ENCODE data around the gene DUSP1. TPM values are rescaled to one million over a fixed set of nuclear protein-coding genes. Genes with fewer than 3 reads are reported as not detected.

Gene DUSP1
- total RNA-seq, 1 donor from 2014 or later: 40.7 TPM

- H3K4me3 Mint-ChIP-seq (ENCODE audit: low read depth): no peak overlapping the region
Observed at GRCh38 chr5:172748341-172748843, 22.6 kb downstream of the DUSP1 start.

GRCh38 chr5:172747471-172747870 lies 23.5 kb downstream of the DUSP1 start:
- H3K36me3 Mint-ChIP-seq (ENCODE audit: insufficient read depth): peaks cover 3% of the 10 kb centered on the region

More at GRCh38 chr5:172748341-172748843, 22.6 kb downstream of the DUSP1 start:
- no peak for DNase-seq (ENCODE audit: low spot score, unreplicated experiment)
- Mint-ChIP-seq H3K9me3 (ENCODE audit: low read depth) (peaks cover 8% of the 10 kb centered on the region), H3K27ac (peak overlapping the region; percentile 61), H3K4me1 (ENCODE audit: low read depth) (peaks cover 7% of the 10 kb centered on the region), H3K27me3 (peaks cover 12% of the 10 kb centered on the region), H3K36me3 (ENCODE audit: insufficient read depth) (peaks cover 3% of the 10 kb centered on the region)
- no peak for TF ChIP-seq CTCF (IDR thresholded peaks at IDR 0.05; ENCODE audit: unreplicated experiment)

GRCh38 chr5:172746725-172747124 lies 24.3 kb downstream of the DUSP1 start:
- Mint-ChIP-seq H3K4me1 (ENCODE audit: low read depth) (peaks cover 7% of the 10 kb centered on the region), H3K36me3 (ENCODE audit: insufficient read depth) (peaks cover 3% of the 10 kb centered on the region), H3K9me3 (ENCODE audit: low read depth) (peaks cover 8% of the 10 kb centered on the region), H3K27me3 (peaks cover 12% of the 10 kb centered on the region), H3K4me3 (ENCODE audit: low read depth) (no peak overlapping the region), H3K27ac (no peak overlapping the region)
- no peak for DNase-seq (ENCODE audit: low spot score, unreplicated experiment)
- TF ChIP-seq CTCF (IDR thresholded peaks at IDR 0.05; ENCODE audit: unreplicated experiment): no peak

More at GRCh38 chr5:172747471-172747870, 23.5 kb downstream of the DUSP1 start:
- DNase-seq (ENCODE audit: low spot score, unreplicated experiment): no peak
- no peak for TF ChIP-seq CTCF (IDR thresholded peaks at IDR 0.05; ENCODE audit: unreplicated experiment)
- H3K27ac Mint-ChIP-seq: no peak overlapping the region
- peaks cover 7% of the 10 kb centered on the region for H3K4me1 Mint-ChIP-seq (ENCODE audit: low read depth)
- H3K27me3 Mint-ChIP-seq: peaks cover 12% of the 10 kb centered on the region
- no peak overlapping the region for H3K4me3 Mint-ChIP-seq (ENCODE audit: low read depth)
- peaks cover 8% of the 10 kb centered on the region for H3K9me3 Mint-ChIP-seq (ENCODE audit: low read depth)

GRCh38 chr5:172745838-172746237 lies 25.2 kb downstream of the DUSP1 start:
- no peak for DNase-seq (ENCODE audit: low spot score, unreplicated experiment)
- H3K27ac Mint-ChIP-seq: no peak overlapping the region
- H3K4me1 Mint-ChIP-seq (ENCODE audit: low read depth): peaks cover 7% of the 10 kb centered on the region
- peaks cover 8% of the 10 kb centered on the region for H3K9me3 Mint-ChIP-seq (ENCODE audit: low read depth)
- peaks cover 3% of the 10 kb centered on the region for H3K36me3 Mint-ChIP-seq (ENCODE audit: insufficient read depth)
- H3K27me3 Mint-ChIP-seq: peaks cover 12% of the 10 kb centered on the region
- H3K4me3 Mint-ChIP-seq (ENCODE audit: low read depth): no peak overlapping the region
- TF ChIP-seq CTCF (IDR thresholded peaks at IDR 0.05; ENCODE audit: unreplicated experiment): no peak

- H3K4me1 Mint-ChIP-seq (ENCODE audit: low read depth): peaks cover 7% of the 10 kb centered on the region
- H3K27me3 Mint-ChIP-seq: peaks cover 10% of the 10 kb centered on the region
- TF ChIP-seq CTCF (IDR thresholded peaks at IDR 0.05; ENCODE audit: unreplicated experiment): no peak
- H3K36me3 Mint-ChIP-seq (ENCODE audit: insufficient read depth): peaks cover 3% of the 10 kb centered on the region
- no peak overlapping the region for H3K4me3 Mint-ChIP-seq (ENCODE audit: low read depth)
- H3K9me3 Mint-ChIP-seq (ENCODE audit: low read depth): peaks cover 8% of the 10 kb centered on the region
- no peak overlapping the region for H3K27ac Mint-ChIP-seq
- DNase-seq (ENCODE audit: low spot score, unreplicated experiment): no peak
Observed at GRCh38 chr5:172745406-172745805, 25.6 kb downstream of the DUSP1 start.
